ENCODE data around the gene VNN1.

The VNN1 gene

DNA sequence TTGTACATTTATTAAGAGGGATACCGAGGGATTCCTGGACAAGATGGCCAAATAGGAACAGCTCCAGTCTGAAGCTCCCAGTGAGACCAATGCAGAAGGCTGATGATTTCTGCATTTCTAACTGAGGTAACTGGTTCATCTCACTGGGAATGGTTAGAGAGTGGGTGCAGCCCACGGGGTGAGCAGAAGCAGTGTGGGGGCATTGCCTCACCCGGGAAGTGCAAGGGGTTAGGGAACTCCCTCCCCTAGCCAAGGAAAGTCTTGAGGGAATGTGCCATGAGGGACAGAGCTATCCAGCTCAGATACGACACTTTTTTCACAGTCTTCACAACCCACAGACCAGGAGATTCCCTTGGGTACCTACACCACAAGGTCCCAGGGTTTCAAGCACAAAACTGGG lies 79.1 kb downstream of the VNN1 start:
- H3K4me3 ChIP-seq (ENCODE audit: low read depth, low read length), result no peak overlapping the region

DNA sequence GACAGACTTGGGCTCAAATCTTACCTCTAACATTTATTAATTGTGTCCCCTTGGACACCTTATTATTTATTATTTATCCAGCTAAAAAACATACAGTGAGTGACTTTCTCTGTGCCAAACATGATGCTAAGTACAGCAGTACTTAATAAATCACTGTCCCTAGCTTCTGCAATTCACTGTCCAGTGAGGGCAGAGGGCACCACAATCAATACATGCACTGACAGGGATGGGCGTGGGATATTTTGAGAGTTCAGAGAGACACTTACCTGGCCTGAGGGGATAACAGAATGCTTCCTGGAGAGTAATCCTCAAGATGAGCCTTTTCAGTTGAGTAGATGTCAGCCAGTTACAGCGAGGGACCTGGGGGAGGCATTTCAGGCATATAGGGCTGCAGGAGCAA lies 80.5 kb downstream of the VNN1 start:
- TF ChIP-seq, protein P1, sequence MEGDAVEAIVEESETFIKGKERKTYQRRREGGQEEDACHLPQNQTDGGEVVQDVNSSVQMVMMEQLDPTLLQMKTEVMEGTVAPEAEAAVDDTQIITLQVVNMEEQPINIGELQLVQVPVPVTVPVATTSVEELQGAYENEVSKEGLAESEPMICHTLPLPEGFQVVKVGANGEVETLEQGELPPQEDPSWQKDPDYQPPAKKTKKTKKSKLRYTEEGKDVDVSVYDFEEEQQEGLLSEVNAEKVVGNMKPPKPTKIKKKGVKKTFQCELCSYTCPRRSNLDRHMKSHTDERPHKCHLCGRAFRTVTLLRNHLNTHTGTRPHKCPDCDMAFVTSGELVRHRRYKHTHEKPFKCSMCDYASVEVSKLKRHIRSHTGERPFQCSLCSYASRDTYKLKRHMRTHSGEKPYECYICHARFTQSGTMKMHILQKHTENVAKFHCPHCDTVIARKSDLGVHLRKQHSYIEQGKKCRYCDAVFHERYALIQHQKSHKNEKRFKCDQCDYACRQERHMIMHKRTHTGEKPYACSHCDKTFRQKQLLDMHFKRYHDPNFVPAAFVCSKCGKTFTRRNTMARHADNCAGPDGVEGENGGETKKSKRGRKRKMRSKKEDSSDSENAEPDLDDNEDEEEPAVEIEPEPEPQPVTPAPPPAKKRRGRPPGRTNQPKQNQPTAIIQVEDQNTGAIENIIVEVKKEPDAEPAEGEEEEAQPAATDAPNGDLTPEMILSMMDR (IDR thresholded peaks at IDR 0.05; ENCODE audit: low read depth, low read length), result no peak

More for the DNA sequence above, 79.1 kb downstream of the VNN1 start:
- TF ChIP-seq, protein P1 (IDR thresholded peaks at IDR 0.05; ENCODE audit: low read depth, low read length), result no peak

More for the DNA sequence above, 80.5 kb downstream of the VNN1 start:
- H3K4me3 ChIP-seq (ENCODE audit: low read depth, low read length), result no peak overlapping the region

Measured in WI38 (cell line).